HG02870 (cell line): ENCODE results near the gene SLC51B.
"Not testable (repeated sequence)": the region's sequence is repeated elsewhere in the genome, so short reads cannot be mapped to it uniquely, and the experiment has no call there.

Experiments used
- ATAC-seq: cut with Tn5 transposase; IDR thresholded peaks from one replicate; pipeline ENCODE4 v1.9.1; 2021; ENCODE audit warnings: mild to moderate bottlenecking, moderate library complexity; ENCODE audit not compliant: unreplicated experiment

Gene SLC51B

GRCh38 chr15:65082303-65082953, 37.2 kb downstream of the SLC51B start:
- ATAC-seq, result no peak

GRCh38 chr15:65083262-65083701, 38.1 kb downstream of the SLC51B start:
- ATAC-seq, result no peak

GRCh38 chr15:65084500-65085206, 39.5 kb downstream of the SLC51B start:
- ATAC-seq, result no peak

- no peak for ATAC-seq
Observed at GRCh38 chr15:65085207-65085753, 40.1 kb downstream of the SLC51B start.

GRCh38 chr15:65085990-65086679, 40.9 kb downstream of the SLC51B start:
- ATAC-seq, result no peak

- ATAC-seq, result no peak
Observed at GRCh38 chr15:65086680-65087111, 41.5 kb downstream of the SLC51B start.

- ATAC-seq, result no peak
Observed at GRCh38 chr15:65087411-65087810, 42.2 kb downstream of the SLC51B start.

GRCh38 chr15:65087873-65088642, 42.9 kb downstream of the SLC51B start:
- no peak for ATAC-seq

- no peak for ATAC-seq
Observed at GRCh38 chr15:65088643-65089021, 43.4 kb downstream of the SLC51B start.

GRCh38 chr15:65089206-65089824, 44.1 kb downstream of the SLC51B start:
- ATAC-seq, result no peak

- ATAC-seq, result no peak
Observed at GRCh38 chr15:65091946-65092770, 47.0 kb downstream of the SLC51B start.

- no peak for ATAC-seq
Observed at GRCh38 chr15:65092911-65093792, 48.0 kb downstream of the SLC51B start.

GRCh38 chr15:65093793-65094170, 48.6 kb downstream of the SLC51B start:
- ATAC-seq, result not testable (repeated sequence)

GRCh38 chr15:65094294-65094995, 49.3 kb downstream of the SLC51B start:
- ATAC-seq, result no peak

GRCh38 chr15:65095011-65095746, 50.0 kb downstream of the SLC51B start:
- no peak for ATAC-seq

GRCh38 chr15:65095747-65096104, 50.5 kb downstream of the SLC51B start:
- no peak for ATAC-seq
